Measurements from ENCODE around the gene SNU13.

- TF ChIP-seq SRF (IDR thresholded peaks at IDR 0.05; ENCODE audit: low read depth) (no peak), CTCF (IDR thresholded peaks at IDR 0.05 in 2 of 3, conservative IDR thresholded peaks at IDR 0.05 in 1 of 3; ENCODE audit: borderline replicate concordance in 1 of 3, insufficient read depth in 1 of 3, low read depth in 2 of 3, low read length in 2 of 3) (no peak), POLR2A (IDR thresholded peaks at IDR 0.05; ENCODE audit: borderline replicate concordance, extremely low read depth, insufficient read depth, insufficient read length) (no peak)
These were observed 36.9 kb upstream of the SNU13 start for GRCh38 chr22:41725510-41726110.
